ENCODE data around the gene COX17. TPM values are rescaled to one million over a fixed set of nuclear protein-coding genes. Genes with fewer than 3 reads are reported as not detected.

Gene COX17
- total RNA-seq, 1 donor from 2014 or later, result 35.4 TPM

DNA sequence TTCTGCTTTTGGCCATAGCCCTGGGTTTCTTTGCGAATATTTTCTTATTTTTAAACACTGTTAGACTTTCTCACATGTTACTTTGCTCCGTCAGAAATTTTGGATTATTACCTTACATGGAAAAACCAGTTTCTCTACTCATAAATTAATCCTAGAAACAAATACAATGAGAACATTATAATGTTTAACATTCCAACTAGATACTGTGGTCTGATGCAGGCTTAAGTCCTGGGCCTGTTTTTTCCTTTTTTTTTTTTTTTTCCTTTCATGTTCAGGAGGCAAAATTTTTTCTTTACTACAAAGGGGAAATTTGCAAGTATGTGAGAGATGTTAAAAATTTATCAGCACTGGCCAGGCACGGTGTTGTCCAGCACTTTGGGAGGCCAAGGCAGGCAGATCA lies 45.7 kb downstream of the COX17 start:
- TF ChIP-seq CTCF (IDR thresholded peaks at IDR 0.05; ENCODE audit: unreplicated experiment), result no peak
- H3K36me3 Mint-ChIP-seq (ENCODE audit: insufficient read depth), result no peaks in the 10 kb centered on the region
- no peak for DNase-seq (ENCODE audit: low spot score, unreplicated experiment)
- peaks cover 3% of the 10 kb centered on the region for H3K27me3 Mint-ChIP-seq
- no peak overlapping the region for H3K4me3 Mint-ChIP-seq (ENCODE audit: low read depth)
- H3K9me3 Mint-ChIP-seq (ENCODE audit: low read depth), result no peaks in the 10 kb centered on the region
- H3K27ac Mint-ChIP-seq, result no peak overlapping the region
- no peaks in the 10 kb centered on the region for H3K4me1 Mint-ChIP-seq (ENCODE audit: low read depth)

DNA sequence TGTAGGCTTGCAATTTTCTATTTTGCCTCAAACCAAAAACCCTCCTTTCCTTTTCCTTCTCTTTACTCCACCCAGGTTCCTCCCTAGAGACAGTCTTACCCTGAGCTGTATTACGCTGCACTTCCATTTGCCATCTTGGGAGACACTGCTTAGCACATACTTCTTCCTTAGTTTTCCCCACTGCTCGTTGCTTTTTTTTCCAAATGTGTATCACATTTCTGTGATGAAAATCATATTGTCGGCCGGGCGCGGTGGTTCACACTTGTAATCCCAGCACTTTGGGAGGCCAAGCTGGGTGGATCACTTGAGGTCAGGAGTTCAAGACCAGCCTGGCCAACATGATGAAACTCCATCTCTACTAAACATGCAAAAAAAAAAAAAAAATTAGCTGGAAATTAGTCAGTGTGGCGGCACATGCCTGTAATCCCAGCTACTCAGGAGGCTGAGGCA lies 46.3 kb downstream of the COX17 start:
- Mint-ChIP-seq H3K4me3 (ENCODE audit: low read depth) (no peak overlapping the region), H3K27me3 (peaks cover 8% of the 10 kb centered on the region), H3K27ac (no peak overlapping the region), H3K9me3 (ENCODE audit: low read depth) (no peaks in the 10 kb centered on the region), H3K4me1 (ENCODE audit: low read depth) (no peaks in the 10 kb centered on the region), H3K36me3 (ENCODE audit: insufficient read depth) (no peaks in the 10 kb centered on the region)
- no peak for TF ChIP-seq CTCF (IDR thresholded peaks at IDR 0.05; ENCODE audit: unreplicated experiment)
- DNase-seq (ENCODE audit: low spot score, unreplicated experiment), result no peak

DNA sequence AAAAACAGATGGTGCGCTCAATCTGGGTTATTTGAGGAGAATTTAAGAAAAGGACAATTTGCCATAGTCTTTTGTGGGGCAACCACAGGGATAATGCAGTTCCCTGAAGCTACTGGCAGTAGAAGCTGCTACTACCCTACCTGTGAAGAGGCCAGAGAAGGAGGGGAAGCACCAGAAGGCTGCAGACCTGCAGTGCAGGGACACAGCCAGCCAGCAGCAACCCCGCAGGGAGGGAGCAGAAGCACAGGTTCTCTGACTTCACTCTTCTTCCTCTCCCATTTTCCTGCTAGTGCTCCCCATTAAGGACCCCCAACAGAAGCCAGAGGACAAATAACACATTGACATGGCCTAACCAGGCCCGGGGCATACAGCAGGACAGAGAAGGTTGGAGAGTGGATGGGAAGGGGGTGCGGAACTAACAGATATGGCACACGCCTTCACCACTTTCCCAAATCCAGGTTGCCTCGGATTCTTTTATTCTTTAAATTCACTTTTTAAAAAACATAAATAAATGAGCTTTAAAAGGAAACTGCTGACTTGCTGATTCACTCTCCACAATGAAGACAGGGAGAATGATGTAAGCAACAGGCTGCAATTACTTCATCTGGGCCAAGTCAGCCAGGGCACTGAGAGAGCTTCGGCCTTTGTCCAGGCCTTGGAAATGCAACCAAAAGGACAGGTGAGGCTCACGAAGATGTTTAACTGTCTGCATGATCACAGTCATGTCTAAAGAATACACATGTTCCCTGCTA lies 46.9 kb downstream of the COX17 start:
- no peaks in the 10 kb centered on the region for H3K9me3 Mint-ChIP-seq (ENCODE audit: low read depth)
- no peak overlapping the region for H3K4me3 Mint-ChIP-seq (ENCODE audit: low read depth)
- DNase-seq (ENCODE audit: low spot score, unreplicated experiment), result no peak
- no peak overlapping the region for H3K27ac Mint-ChIP-seq
- H3K4me1 Mint-ChIP-seq (ENCODE audit: low read depth), result no peaks in the 10 kb centered on the region
- no peaks in the 10 kb centered on the region for H3K36me3 Mint-ChIP-seq (ENCODE audit: insufficient read depth)
- peaks cover 14% of the 10 kb centered on the region for H3K27me3 Mint-ChIP-seq
- TF ChIP-seq CTCF (IDR thresholded peaks at IDR 0.05; ENCODE audit: unreplicated experiment), result no peak

- no peak for DNase-seq (ENCODE audit: low spot score, unreplicated experiment)
- H3K27me3 Mint-ChIP-seq, result peaks cover 17% of the 10 kb centered on the region
- TF ChIP-seq CTCF (IDR thresholded peaks at IDR 0.05; ENCODE audit: unreplicated experiment), result no peak
- no peak overlapping the region for H3K27ac Mint-ChIP-seq
- no peaks in the 10 kb centered on the region for H3K36me3 Mint-ChIP-seq (ENCODE audit: insufficient read depth)
- H3K4me3 Mint-ChIP-seq (ENCODE audit: low read depth), result no peak overlapping the region
- H3K4me1 Mint-ChIP-seq (ENCODE audit: low read depth), result no peaks in the 10 kb centered on the region
- H3K9me3 Mint-ChIP-seq (ENCODE audit: low read depth), result no peaks in the 10 kb centered on the region
These were observed 48.3 kb downstream of the COX17 start for GRCh38 chr3:119628816-119629445.

- DNase-seq (ENCODE audit: low spot score, unreplicated experiment), result no peak
- Mint-ChIP-seq H3K36me3 (ENCODE audit: insufficient read depth) (no peaks in the 10 kb centered on the region), H3K9me3 (ENCODE audit: low read depth) (no peaks in the 10 kb centered on the region), H3K4me1 (ENCODE audit: low read depth) (no peaks in the 10 kb centered on the region), H3K27ac (no peak overlapping the region), H3K27me3 (peaks cover 17% of the 10 kb centered on the region), H3K4me3 (ENCODE audit: low read depth) (no peak overlapping the region)
- TF ChIP-seq CTCF (IDR thresholded peaks at IDR 0.05; ENCODE audit: unreplicated experiment), result no peak
These were observed 48.8 kb downstream of the COX17 start for GRCh38 chr3:119628390-119628789.
